ENCODE measurements around the gene PRPF38A.

DNA sequence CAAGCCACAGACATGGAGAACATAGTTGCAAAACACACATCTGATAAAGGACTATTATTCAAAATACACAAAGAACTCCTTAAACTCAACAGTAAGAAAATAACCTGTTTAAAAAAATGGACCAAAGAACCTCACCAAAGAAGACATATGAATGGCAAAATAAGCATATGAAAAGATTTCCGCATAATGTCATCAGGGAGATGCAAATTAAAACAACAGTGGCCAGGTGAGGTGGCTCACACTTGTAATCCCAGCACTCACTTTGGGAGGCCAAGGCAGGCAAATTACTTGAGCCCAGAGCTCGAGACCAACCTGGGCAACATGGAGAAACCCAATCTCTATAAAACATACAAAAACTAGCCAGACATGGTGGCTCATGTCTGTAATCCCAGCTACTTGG, 50.4 kb downstream of the PRPF38A start:
- no peak for TF ChIP-seq CTCF (IDR thresholded peaks at IDR 0.05)
- TF ChIP-seq FOSL2 (IDR thresholded peaks at IDR 0.05; ENCODE audit: borderline replicate concordance, low read depth): no peak
- no peak for TF ChIP-seq RXRA (IDR thresholded peaks at IDR 0.05; ENCODE audit: borderline replicate concordance, low read depth)
- TF ChIP-seq TAF1 (IDR thresholded peaks at IDR 0.05; ENCODE audit: borderline replicate concordance, low read depth, low read length): no peak
- no peak for TF ChIP-seq GABPA (IDR thresholded peaks at IDR 0.05; ENCODE audit: low read depth)
- TF ChIP-seq MEF2A (IDR thresholded peaks at IDR 0.05; ENCODE audit: borderline replicate concordance, low read depth): no peak
- no peak for TF ChIP-seq SMC3 (IDR thresholded peaks at IDR 0.05; ENCODE audit: low read depth, low read length)
- TF ChIP-seq PBX3 (IDR thresholded peaks at IDR 0.05): no peak
- TF ChIP-seq POLR2AphosphoS5 (IDR thresholded peaks at IDR 0.05; ENCODE audit: low read depth, low read length): no peak

Measured in SK-N-SH (cell line).